Activated CD8-positive, alpha-beta T cell treated with anti-CD3 and anti-CD28 coated beads for 36 hours (primary cell): Measurements from ENCODE around the gene ADGRV1. TPM values are rescaled to one million over a fixed set of nuclear protein-coding genes. Genes with fewer than 3 reads are reported as not detected.

ENCODE experiments used
- ATAC-seq: fragments of 200-7000 bp; cut with Tn5 transposase; one replicate; pipeline ENCODE4 v1.10.0; 2021; ENCODE audit warnings: mild to moderate bottlenecking, moderate library complexity
- CTCF ChIA-PET: fragments of 350-600 bp; sonication (Branson Sonifier 250); formaldehyde crosslinking; loops from one replicate; lab custom pipeline; 2021; ENCODE audit warnings: antibody characterized with exemption; lab: Charles Lee
- POLR2A ChIA-PET: fragments of 350-600 bp; sonication (Branson Sonifier 250); formaldehyde crosslinking; loops from one replicate; lab custom pipeline; 2021; ENCODE audit warnings: antibody characterized with exemption; lab: Charles Lee
- DNase-seq: peaks from one replicate; pipeline ENCODE4 v3.0.0-alpha.2; 2020
- H3K27ac Mint-ChIP-seq: one replicate; pipeline ENCODE4 v1.8.0; 2021; ENCODE audit warnings: mild to moderate bottlenecking, mixed read lengths
- H3K27me3 Mint-ChIP-seq: one replicate; pipeline ENCODE4 v1.8.0; 2021; ENCODE audit warnings: mixed read lengths
- H3K36me3 Mint-ChIP-seq: one replicate; pipeline ENCODE4 v1.8.0; 2021; ENCODE audit warnings: low read depth, mixed read lengths
- H3K4me1 Mint-ChIP-seq: one replicate; pipeline ENCODE4 v1.8.0; 2021; ENCODE audit warnings: low read depth, mixed read lengths
- H3K4me3 Mint-ChIP-seq: one replicate; pipeline ENCODE4 v1.8.0; 2021; ENCODE audit warnings: mild to moderate bottlenecking, moderate library complexity, mixed read lengths
- H3K9me3 Mint-ChIP-seq: one replicate; pipeline ENCODE4 v1.8.0; 2021; ENCODE audit warnings: mixed read lengths
- CTCF ChIP-seq: fragments of 200-600 bp; IDR thresholded peaks from one replicate; pipeline ENCODE4 v1.8.0; 2022; ENCODE audit warnings: antibody characterized with exemption, mild to moderate bottlenecking
- intact Hi-C: fragments of 100-400 bp; cut with micrococcal nuclease; formaldehyde crosslinking; loops from one replicate; pipeline ENCODE4 v1.10.0; 2022
- total RNA-seq, 2 experiments: library from RNA; stranded (reverse); gene quantifications; one replicate each; pipeline ENCODE4 v1.2.3, GENCODE V29; 2021

ADGRV1 gene
- total RNA-seq, 2 experiments from 2014 or later: 0.18 TPM; not detected in 1

- intact Hi-C loops: no loop called here
- POLR2A ChIA-PET: no interaction called here
- CTCF ChIA-PET: interaction anchor here (0.7 kb wide), 1 partner anchor 261 kb away, joined by 3 read pairs; no protein-coding TSS in a partner anchor
These were observed 564.7 kb downstream of the ADGRV1 start for GRCh38 chr5:91123291-91123690.

GRCh38 chr5:91123901-91124300 lies 565.3 kb downstream of the ADGRV1 start:
- no peak for TF ChIP-seq CTCF
- Mint-ChIP-seq H3K9me3 (no peaks in the 10 kb centered on the region), H3K4me3 (no peak overlapping the region), H3K27ac (no peak overlapping the region), H3K27me3 (peaks cover 2% of the 10 kb centered on the region), H3K36me3 (no peaks in the 10 kb centered on the region), H3K4me1 (no peaks in the 10 kb centered on the region)
- intact Hi-C loops: no loop called here
- POLR2A ChIA-PET: no interaction called here
- CTCF ChIA-PET: interaction anchor here (0.7 kb wide), 1 partner anchor 261 kb away, joined by 3 read pairs; no protein-coding TSS in a partner anchor
- DNase-seq (no peak), ATAC-seq (no peak)

More at GRCh38 chr5:91123291-91123690, 564.7 kb downstream of the ADGRV1 start:
- no peak for DNase-seq
- Mint-ChIP-seq H3K4me1 (no peaks in the 10 kb centered on the region), H3K36me3 (no peaks in the 10 kb centered on the region), H3K27me3 (peaks cover under 1% of the 10 kb centered on the region), H3K27ac (no peak overlapping the region), H3K9me3 (no peaks in the 10 kb centered on the region), H3K4me3 (no peak overlapping the region)
- ATAC-seq: no peak
- no peak for TF ChIP-seq CTCF

DNA sequence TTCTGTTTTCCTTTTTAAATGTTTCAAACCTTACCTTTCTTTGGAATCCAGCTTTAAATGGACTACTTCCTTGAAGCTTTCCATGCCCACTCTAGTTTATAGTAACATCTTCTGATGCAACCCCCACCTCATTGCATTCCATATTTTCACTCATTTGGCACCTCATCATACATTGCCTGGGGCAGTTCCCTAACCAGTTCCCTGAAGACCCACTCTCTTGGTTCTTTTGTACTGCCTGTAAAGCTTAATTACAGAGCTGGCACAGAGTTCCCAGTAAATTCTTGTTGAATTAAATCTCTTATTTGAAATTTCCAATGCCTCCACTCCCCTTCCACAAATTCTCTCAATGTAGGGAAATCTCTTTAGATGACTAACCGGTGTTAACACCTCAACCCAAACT lies 567.3 kb downstream of the ADGRV1 start:
- Mint-ChIP-seq H3K36me3 (no peaks in the 10 kb centered on the region), H3K27ac (no peak overlapping the region), H3K4me3 (no peak overlapping the region), H3K27me3 (peaks cover 2% of the 10 kb centered on the region), H3K4me1 (no peaks in the 10 kb centered on the region), H3K9me3 (no peaks in the 10 kb centered on the region)
- no peak for TF ChIP-seq CTCF
- ATAC-seq: no peak
- CTCF ChIA-PET: no interaction called here
- DNase-seq: no peak
- POLR2A ChIA-PET: no interaction called here
- intact Hi-C loops: no loop called here

DNA sequence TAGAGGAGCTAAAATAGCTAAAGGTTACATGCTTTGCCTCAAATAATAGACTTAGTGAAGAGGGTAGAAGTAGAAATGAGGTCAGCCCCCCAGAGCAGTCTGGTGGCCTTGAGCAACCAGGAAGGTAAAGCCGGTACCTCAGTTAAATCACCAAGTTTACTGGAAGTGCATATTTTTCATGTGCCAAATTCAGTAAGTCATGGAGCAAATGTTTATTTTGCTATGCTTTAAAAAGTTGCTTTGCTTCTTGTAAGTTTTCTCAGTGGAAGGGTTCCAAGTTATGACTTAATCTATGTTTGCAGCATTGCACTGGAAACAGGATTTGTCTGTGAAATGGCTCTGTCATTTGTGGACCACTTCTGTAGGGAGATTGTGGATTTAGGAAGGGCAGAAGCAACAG lies 567.9 kb downstream of the ADGRV1 start:
- Mint-ChIP-seq H3K27me3 (peaks cover 2% of the 10 kb centered on the region), H3K27ac (no peak overlapping the region), H3K9me3 (no peaks in the 10 kb centered on the region), H3K36me3 (no peaks in the 10 kb centered on the region), H3K4me3 (no peak overlapping the region), H3K4me1 (no peaks in the 10 kb centered on the region)
- intact Hi-C loops: no loop called here
- TF ChIP-seq CTCF: no peak
- DNase-seq: no peak
- ChIA-PET POLR2A (no interaction called here), CTCF (no interaction called here)
- ATAC-seq: no peak

DNA sequence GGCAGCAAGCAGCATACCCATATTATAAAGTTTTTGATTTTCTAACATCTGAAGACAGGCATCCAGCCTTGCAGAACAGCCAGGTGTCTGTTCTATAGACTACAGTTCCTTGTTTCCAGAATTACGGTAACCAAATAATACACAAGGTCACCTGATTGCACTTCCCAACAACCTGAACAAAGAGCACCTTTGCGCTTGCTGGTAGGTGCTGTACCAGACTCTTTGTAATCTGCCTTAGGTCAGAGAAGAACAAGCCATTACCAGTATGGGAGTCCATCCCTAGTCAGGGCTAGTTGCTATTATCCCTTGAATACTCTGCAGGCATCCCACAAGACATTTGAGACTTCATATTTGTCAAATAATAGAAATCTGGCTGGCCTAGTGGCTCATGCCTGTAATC lies 568.3 kb downstream of the ADGRV1 start:
- no peak overlapping the region for H3K27ac Mint-ChIP-seq
- POLR2A ChIA-PET: no interaction called here
- peaks cover 2% of the 10 kb centered on the region for H3K27me3 Mint-ChIP-seq
- intact Hi-C loops: no loop called here
- DNase-seq (no peak), ATAC-seq (no peak)
- H3K36me3 Mint-ChIP-seq: no peaks in the 10 kb centered on the region
- no peaks in the 10 kb centered on the region for H3K9me3 Mint-ChIP-seq
- TF ChIP-seq CTCF: no peak
- CTCF ChIA-PET: no interaction called here
- H3K4me3 Mint-ChIP-seq: no peak overlapping the region
- no peaks in the 10 kb centered on the region for H3K4me1 Mint-ChIP-seq
